Mammary microvascular endothelial cell (primary cell): ENCODE results near the gene MOGAT3. TPM values are rescaled to one million over a fixed set of nuclear protein-coding genes. Genes with fewer than 3 reads are reported as not detected.

ENCODE experiments used
- total RNA-seq: library from RNA; depleted of rRNA; stranded (reverse); fragments of >200 nt; gene quantifications from 2 replicates; pipeline ENCODE4 v1.2.3, GENCODE V29; 2015

Gene MOGAT3
- not detected in 2 replicates for total RNA-seq

GRCh38 chr7:101200862-101201599, at the start of gene MOGAT3:
Gene MOGAT3, minus strand, starts transcription at chr7:101201036. Its CDS starts 182 bp downstream, at chr7:101200854.

GRCh38 chr7:101244375-101245146, 43.7 kb upstream of the MOGAT3 start, which contains the start of gene FIS1:
Gene FIS1, minus strand, starts transcription at chr7:101245081. Its CDS starts 77 bp downstream, at chr7:101245004.

GRCh38 chr7:101237206-101238067, 36.6 kb upstream of the MOGAT3 start, which contains the start of gene CLDN15:
Gene CLDN15, minus strand, starts transcription at chr7:101237802. Its CDS starts 221 bp downstream, at chr7:101237581.

GRCh38 chr7:101217388-101218235, 16.8 kb upstream of the MOGAT3 start, which contains the start of the genes PLOD3 and ZNHIT1:
Gene PLOD3, minus strand, starts transcription at chr7:101217581. Its CDS starts 307 bp downstream, at chr7:101217274.
Gene ZNHIT1, plus strand, starts transcription at chr7:101218165. Its CDS starts 31 bp downstream, at chr7:101218196.

GRCh38 chr7:101180130-101180755, 20.6 kb downstream of the MOGAT3 start, which contains the start of gene NAT16:
Gene NAT16, minus strand, starts transcription at chr7:101180293. Its CDS starts 5,486 bp downstream, at chr7:101174807.

GRCh38 chr7:101165075-101165957, 35.5 kb downstream of the MOGAT3 start, which contains the start of gene VGF:
Gene VGF, minus strand, starts transcription at chr7:101165569. Its CDS starts 726 bp downstream, at chr7:101164843.

GRCh38 chr7:101153969-101154692, 46.7 kb downstream of the MOGAT3 start, which contains the start of gene AP1S1:
Gene AP1S1, plus strand, starts transcription at chr7:101154476. Its CDS starts 39 bp downstream, at chr7:101154515.

Other genes with a start within 250 kb of the MOGAT3 start
- gene MUC12, start 231.5 kb downstream of the MOGAT3 start, total RNA-seq: not detected in 2 replicates
- gene MUC17, start 181.0 kb downstream of the MOGAT3 start, total RNA-seq: not detected in 2 replicates
- 11.8 and 14.0 TPM in 2 replicates for gene TRIM56, start 115.6 kb downstream of the MOGAT3 start, total RNA-seq
- 1,812 and 1,952 TPM in 2 replicates for gene SERPINE1, start 73.9 kb downstream of the MOGAT3 start, total RNA-seq
- 195 and 198 TPM in 2 replicates for gene AP1S1, start 46.6 kb downstream of the MOGAT3 start, total RNA-seq
- gene VGF, start 35.5 kb downstream of the MOGAT3 start, total RNA-seq: 0.07 and 0.20 TPM in 2 replicates
- gene NAT16, start 20.7 kb downstream of the MOGAT3 start, total RNA-seq: not detected in 2 replicates
- gene PLOD3, start 16.5 kb upstream of the MOGAT3 start, total RNA-seq: 116 and 119 TPM in 2 replicates
- 176 and 199 TPM in 2 replicates for gene ZNHIT1, start 17.1 kb upstream of the MOGAT3 start, total RNA-seq
- gene CLDN15, start 36.8 kb upstream of the MOGAT3 start, total RNA-seq: 3.9 and 4.6 TPM in 2 replicates
- 217 and 271 TPM in 2 replicates for gene FIS1, start 44.0 kb upstream of the MOGAT3 start, total RNA-seq
- gene IFT22, start 120.8 kb upstream of the MOGAT3 start, total RNA-seq: 20.1 and 28.2 TPM in 2 replicates
- not detected in 2 replicates for gene COL26A1, start 161.8 kb upstream of the MOGAT3 start, total RNA-seq